OCI-LY7 (cell line): Measurements from ENCODE around the gene KIAA0513. TPM values are rescaled to one million over a fixed set of nuclear protein-coding genes. Genes with fewer than 3 reads are reported as not detected.

Source experiments
- BruUV-seq: library from RNA; stranded (reverse); fragments of 400-500 nt; replicated peaks from 2 replicates; lab custom pipeline; 2021; lab: Mats Ljungman, UMichigan
- CTCF ChIA-PET: fragments of 300-600 bp; sonication (Branson Sonifier 250); formaldehyde crosslinking; loops from one replicate; lab custom pipeline; 2022; ENCODE audit warnings: antibody characterized with exemption; ENCODE audit not compliant: unreplicated experiment; lab: Charles Lee
- POLR2A ChIA-PET: fragments of 300-600 bp; sonication (Branson Sonifier 250); formaldehyde crosslinking; loops from one replicate; lab custom pipeline; 2022; ENCODE audit warnings: antibody characterized with exemption; lab: Charles Lee
- DNase-seq: peaks from one replicate; pipeline ENCODE4 v3.0.0-alpha.2; 2015; ENCODE audit warnings: low spot score
- H2AFZ ChIP-seq: fragments of 200-600 bp; sonication (generic), shearing (Covaris generic); 2 replicates; pipeline ENCODE4 v1.6.1; 2014; ENCODE audit warnings: mild to moderate bottlenecking, antibody characterized with exemption, low read length, moderate library complexity
- H3K27ac ChIP-seq: fragments of 200-600 bp; sonication (generic); 2 replicates; pipeline ENCODE4 v1.5.1; 2014; ENCODE audit warnings: mixed run types, low read depth, mild to moderate bottlenecking, moderate library complexity, low read length, inconsistent platforms; ENCODE audit not compliant: poor library complexity, severe bottlenecking
- H3K36me3 ChIP-seq: fragments of 200-600 bp; sonication (generic); 2 replicates; pipeline ENCODE4 v1.6.1; 2014; ENCODE audit warnings: mild to moderate bottlenecking, antibody characterized with exemption, low read length, moderate library complexity, mixed read lengths; ENCODE audit not compliant: insufficient read depth
- H3K4me1 ChIP-seq: fragments of 200-600 bp; sonication (generic); 2 replicates; pipeline ENCODE4 v1.5.1; 2014; ENCODE audit warnings: mild to moderate bottlenecking, low read length; ENCODE audit not compliant: insufficient read depth, poor library complexity, severe bottlenecking
- H3K4me2 ChIP-seq: fragments of 200-600 bp; sonication (generic); 2 replicates; pipeline ENCODE4 v1.6.1; 2014; ENCODE audit warnings: mild to moderate bottlenecking, low read length
- H3K4me3 ChIP-seq: fragments of 200-600 bp; sonication (generic); 2 replicates; pipeline ENCODE4 v1.5.1; 2014; ENCODE audit warnings: mild to moderate bottlenecking, low read depth, low read length; ENCODE audit not compliant: poor library complexity, severe bottlenecking
- H3K79me2 ChIP-seq: fragments of 200-600 bp; sonication (generic); 2 replicates; pipeline ENCODE4 v1.6.1; 2016; ENCODE audit warnings: low read depth, mild to moderate bottlenecking, low read length, moderate library complexity, mixed read lengths; ENCODE audit not compliant: insufficient read depth
- H3K9me2 ChIP-seq: fragments of 200-600 bp; sonication (generic); 2 replicates; pipeline ENCODE4 v1.6.1; 2016; ENCODE audit warnings: mild to moderate bottlenecking, low read length, mixed read lengths; ENCODE audit not compliant: insufficient read depth
- H3K9me3 ChIP-seq: fragments of 200-600 bp; sonication (generic); 2 replicates; pipeline ENCODE4 v1.6.1; 2014; ENCODE audit warnings: mild to moderate bottlenecking, mixed run types, low read length, mixed read lengths
- H4K20me1 ChIP-seq: fragments of 200-600 bp; sonication (generic); 2 replicates; pipeline ENCODE4 v1.6.1; 2014; ENCODE audit warnings: mild to moderate bottlenecking, antibody characterized with exemption, low read length, moderate library complexity, mixed read lengths; ENCODE audit not compliant: insufficient read depth
- CTCF ChIP-seq: fragments of 200-600 bp; sonication (generic); conservative IDR thresholded peaks from 2 replicates; pipeline ENCODE4 v1.5.1; 2014; ENCODE audit warnings: mild to moderate bottlenecking, antibody characterized with exemption, low read length, moderate library complexity, mixed read lengths
- EZH2phosphoT487 ChIP-seq: fragments of 200-600 bp; sonication (generic); IDR thresholded peaks from 2 replicates; pipeline ENCODE4 v1.6.1; 2018; ENCODE audit warnings: low read depth, borderline replicate concordance, mild to moderate bottlenecking, mixed run types, antibody characterized with exemption, low read length, moderate library complexity, mixed read lengths
- intact Hi-C: fragments of 100-400 bp; cut with micrococcal nuclease; formaldehyde crosslinking; loops from one replicate; pipeline ENCODE4 v1.10.0; 2022; ENCODE audit not compliant: unreplicated experiment
- total RNA-seq, 2 experiments: library from RNA; depleted of rRNA in 1 of 2; stranded (reverse); fragments of >200 nt in 1 of 2; shearing (Covaris generic) in 1 of 2; gene quantifications; 2 replicates each; pipeline ENCODE4 v1.2.3, GENCODE V29; 2014 to 2022

The KIAA0513 gene
- total RNA-seq, 2 experiments from 2014 or later = 0.88 to 4.8 TPM

GRCh38 chr16:85087899-85088569, 60.4 kb downstream of the KIAA0513 start:
- Histone ChIP-seq H3K9me2 (no peaks in the 10 kb centered on the region), H3K4me1 (peaks cover 43% of the 10 kb centered on the region), H3K4me2 (no peak overlapping the region), H2AFZ (no peak overlapping the region), H4K20me1 (no peaks in the 10 kb centered on the region), H3K79me2 (no peaks in the 10 kb centered on the region), H3K9me3 (no peaks in the 10 kb centered on the region), H3K36me3 (no peaks in the 10 kb centered on the region), H3K4me3 (no peak overlapping the region), H3K27ac (no peak overlapping the region)
- intact Hi-C loops = loop anchor here (5.0 kb wide), 1 partner anchor 76 kb away; the partner anchor contains the start of gene ZDHHC7
- TF ChIP-seq EZH2phosphoT487 = no peak
- no peak for TF ChIP-seq CTCF
- ChIA-PET CTCF (no interaction called here), POLR2A (interaction anchor here (0.6 kb wide), 1 partner anchor 78 kb away, joined by 3 read pairs; no protein-coding TSS in a partner anchor)
- BruUV-seq = no TSS peak
- DNase-seq = no peak

- TF ChIP-seq EZH2phosphoT487 (no peak), CTCF (no peak)
- H3K9me3 ChIP-seq = no peaks in the 10 kb centered on the region
- no peaks in the 10 kb centered on the region for H3K79me2 ChIP-seq
- H3K4me1 ChIP-seq = peaks cover 36% of the 10 kb centered on the region
- no peak overlapping the region for H3K27ac ChIP-seq
- H4K20me1 ChIP-seq = no peaks in the 10 kb centered on the region
- intact Hi-C loops = loop anchor here (5.0 kb wide), 1 partner anchor 76 kb away; the partner anchor contains the start of gene ZDHHC7
- POLR2A ChIA-PET = no interaction called here
- no peak overlapping the region for H3K4me3 ChIP-seq
- H3K36me3 ChIP-seq = no peaks in the 10 kb centered on the region
- no peak overlapping the region for H2AFZ ChIP-seq
- DNase-seq = no peak
- BruUV-seq = no TSS peak
- no peaks in the 10 kb centered on the region for H3K9me2 ChIP-seq
- H3K4me2 ChIP-seq = no peak overlapping the region
- CTCF ChIA-PET = no interaction called here
Measured at GRCh38 chr16:85088570-85089199, 61.1 kb downstream of the KIAA0513 start.

GRCh38 chr16:85089525-85089924, 61.9 kb downstream of the KIAA0513 start:
- Histone ChIP-seq H3K4me3 (no peak overlapping the region), H3K27ac (no peak overlapping the region), H4K20me1 (no peaks in the 10 kb centered on the region), H3K36me3 (no peaks in the 10 kb centered on the region), H3K4me2 (no peak overlapping the region), H3K79me2 (no peaks in the 10 kb centered on the region), H3K9me3 (no peaks in the 10 kb centered on the region), H3K9me2 (no peaks in the 10 kb centered on the region), H3K4me1 (peaks cover 31% of the 10 kb centered on the region), H2AFZ (no peak overlapping the region)
- intact Hi-C loops = loop anchor here (5.0 kb wide), 1 partner anchor 77 kb away; the partner anchor contains the start of gene ZDHHC7
- POLR2A ChIA-PET = no interaction called here
- DNase-seq = no peak
- no peak for TF ChIP-seq EZH2phosphoT487
- TF ChIP-seq CTCF = no peak
- BruUV-seq = no TSS peak
- CTCF ChIA-PET = no interaction called here
